ENCODE results near the gene VAV2.

- TF ChIP-seq RAD21 (IDR thresholded peaks at IDR 0.05; ENCODE audit: low read depth) (no peak), TEAD4 (IDR thresholded peaks at IDR 0.05) (no peak), TAF1 (IDR thresholded peaks at IDR 0.05; ENCODE audit: low read depth) (no peak), EP300 (IDR thresholded peaks at IDR 0.05; ENCODE audit: borderline replicate concordance) (no peak), USF1 (IDR thresholded peaks at IDR 0.05) (no peak), EGR1 (IDR thresholded peaks at IDR 0.05) (no peak), MAX (IDR thresholded peaks at IDR 0.05) (no peak)
Observed at GRCh38 chr9:133785753-133786370, 206.3 kb downstream of the VAV2 start.
